HG02623 (cell line): ENCODE data around the gene RIOK3.
A peak's percentile ranks its signal among the peaks of the same experiment; 100 is the strongest.
"Not testable (repeated sequence)": the region's sequence is repeated elsewhere in the genome, so short reads cannot be mapped to it uniquely, and the experiment has no call there.

Source experiments
- ATAC-seq: cut with Tn5 transposase; IDR thresholded peaks from one replicate; pipeline ENCODE4 v1.9.1; 2021; ENCODE audit warnings: moderate library complexity; ENCODE audit not compliant: unreplicated experiment

The RIOK3 gene

DNA sequence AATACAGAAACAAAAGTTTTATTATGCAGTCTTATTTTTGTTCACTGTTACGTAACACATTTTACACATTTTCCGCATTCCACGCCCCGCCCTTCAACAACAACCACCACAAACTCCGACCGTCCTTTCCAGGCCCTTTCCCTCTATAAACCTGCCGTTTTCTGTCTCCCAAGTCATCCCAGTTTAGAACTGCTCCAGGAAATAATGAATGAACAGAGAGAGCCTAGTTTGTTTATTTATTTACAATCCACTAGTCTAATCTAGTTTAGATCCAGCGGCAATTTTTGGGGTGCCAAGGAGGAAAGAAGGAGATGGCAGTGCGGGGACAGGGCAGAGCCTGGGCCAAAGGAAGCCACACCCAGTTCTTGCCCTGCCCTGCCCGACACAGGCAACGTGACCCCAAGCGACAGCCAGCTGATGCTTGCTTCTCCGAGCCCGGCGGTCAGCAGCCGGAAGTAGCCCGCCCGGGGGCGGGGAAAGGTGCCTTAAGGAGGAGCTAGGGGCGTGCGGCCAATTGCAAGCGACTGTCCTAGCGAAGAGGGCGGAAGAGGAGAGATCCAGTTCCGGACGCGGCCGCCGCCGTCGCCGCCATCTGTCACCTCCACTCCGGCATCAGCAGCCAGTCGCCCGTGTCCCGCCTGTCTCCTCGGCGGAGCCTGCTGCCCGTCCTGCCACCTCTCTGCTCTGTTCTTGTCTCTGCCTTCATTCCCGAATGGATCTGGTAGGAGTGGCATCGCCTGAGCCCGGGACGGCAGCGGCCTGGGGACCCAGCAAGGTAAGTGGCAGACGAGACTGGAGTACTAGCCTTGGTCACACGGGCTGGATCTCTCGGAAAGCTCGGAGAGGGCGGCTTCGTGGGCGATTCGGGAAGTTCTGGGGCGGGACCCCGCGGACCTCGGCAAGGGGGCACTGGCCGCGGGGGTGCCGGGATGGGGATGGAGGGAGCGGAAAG is at the start of gene RIOK3:
RIOK3 (plus strand) TSS at position 560 of the 952 bp plus-strand sequence; CDS start at position 713, 153 bp downstream.
- ATAC-seq: peak; percentile 95

GRCh38 chr18:23403310-23403709 is 49.8 kb upstream of the RIOK3 start:
- ATAC-seq: no peak

- ATAC-seq: no peak
These were observed 47.5 kb upstream of the RIOK3 start for GRCh38 chr18:23405636-23406035.

- no peak for ATAC-seq
These were observed 46.8 kb upstream of the RIOK3 start for GRCh38 chr18:23406271-23406787.

DNA sequence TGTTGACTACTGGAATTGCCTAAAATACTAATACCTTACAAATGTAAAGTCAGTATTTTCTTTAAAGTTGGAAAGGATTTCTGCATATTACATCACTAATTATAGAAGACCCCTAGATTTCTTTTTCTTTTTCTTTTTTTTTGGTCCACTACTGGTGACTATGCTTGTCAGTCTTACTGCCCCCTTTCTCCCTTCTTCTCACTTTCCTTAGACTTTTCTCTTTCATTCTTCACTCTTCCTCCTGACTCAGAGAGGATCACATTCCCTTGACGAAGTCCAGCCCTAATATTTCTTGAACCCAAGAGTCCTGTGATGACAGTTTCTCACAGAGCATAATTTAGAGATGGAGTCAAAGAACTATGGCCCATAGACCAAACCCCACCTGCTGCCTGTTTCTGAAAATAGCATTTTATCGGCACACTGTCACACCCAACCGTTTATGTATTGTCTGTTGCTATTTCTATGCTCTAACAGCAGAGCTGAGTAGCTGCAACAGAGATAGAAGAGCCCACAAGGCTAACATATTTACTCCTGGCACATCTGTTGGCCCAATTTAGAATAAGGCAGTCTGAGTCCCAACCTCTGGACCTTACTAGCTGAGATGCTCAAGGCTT is 40.6 kb upstream of the RIOK3 start:
- ATAC-seq: no peak

DNA sequence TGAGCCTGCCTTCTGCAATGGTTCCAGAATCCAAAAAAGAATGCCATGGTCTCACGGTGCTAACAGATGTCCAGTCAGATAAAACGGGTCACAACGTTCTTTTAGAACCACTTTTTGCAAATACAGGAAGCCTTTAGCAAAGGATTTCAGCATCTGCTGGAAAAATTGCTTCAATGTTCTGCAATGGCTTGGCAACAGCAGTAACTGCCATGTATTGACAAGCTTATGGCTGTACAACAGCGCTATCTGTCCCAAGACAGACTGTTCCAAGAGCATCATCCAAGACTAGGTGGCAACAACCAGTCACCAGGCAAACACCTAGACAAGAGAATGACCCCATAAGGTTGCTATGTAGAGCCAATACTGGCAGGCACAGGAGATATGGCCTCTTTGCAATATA is 37.6 kb upstream of the RIOK3 start:
- ATAC-seq: no peak

GRCh38 chr18:23416298-23416697 is 36.8 kb upstream of the RIOK3 start:
- ATAC-seq: no peak

DNA sequence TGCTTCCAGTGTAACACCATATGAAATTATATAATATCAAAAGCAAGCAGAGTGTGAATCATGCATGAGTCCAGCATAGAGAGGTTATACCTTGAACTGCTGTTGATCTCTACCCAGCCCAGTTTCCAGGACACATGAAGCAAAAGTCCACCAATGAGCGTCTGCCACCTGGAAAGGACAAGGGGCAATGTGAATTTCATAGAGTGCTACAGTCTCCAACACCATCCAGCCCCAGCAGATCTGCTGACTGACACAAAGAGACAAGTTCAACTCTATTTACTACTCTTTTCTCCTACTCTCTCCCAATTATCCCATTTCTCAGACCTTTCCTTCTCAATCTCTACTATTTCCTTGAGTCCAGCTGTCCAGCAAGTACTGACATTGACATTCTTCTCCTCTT is 31.8 kb upstream of the RIOK3 start:
- no peak for ATAC-seq

GRCh38 chr18:23422751-23423418 is 30.2 kb upstream of the RIOK3 start:
- ATAC-seq: peak; percentile 87

DNA sequence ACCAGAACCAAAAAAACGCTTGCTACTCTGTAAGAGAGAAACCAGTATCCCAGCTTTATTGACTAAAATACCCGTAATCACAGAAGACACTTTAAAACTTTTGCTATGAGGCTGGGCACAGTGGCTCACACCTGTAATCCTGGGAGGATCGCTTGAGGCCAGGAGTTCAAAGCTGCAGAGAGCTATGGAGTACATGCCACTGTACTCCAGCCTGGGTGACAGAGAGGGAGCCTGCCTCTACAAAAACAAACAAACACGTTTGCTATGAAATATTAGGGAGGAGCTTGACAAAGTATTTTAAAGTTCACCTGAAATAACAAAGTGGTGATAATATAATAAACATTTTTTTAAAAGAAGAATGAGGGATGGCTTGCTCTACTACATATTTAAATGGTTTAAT is 28.5 kb upstream of the RIOK3 start:
- no peak for ATAC-seq

GRCh38 chr18:23428821-23429220 is 24.3 kb upstream of the RIOK3 start:
- no peak for ATAC-seq

DNA sequence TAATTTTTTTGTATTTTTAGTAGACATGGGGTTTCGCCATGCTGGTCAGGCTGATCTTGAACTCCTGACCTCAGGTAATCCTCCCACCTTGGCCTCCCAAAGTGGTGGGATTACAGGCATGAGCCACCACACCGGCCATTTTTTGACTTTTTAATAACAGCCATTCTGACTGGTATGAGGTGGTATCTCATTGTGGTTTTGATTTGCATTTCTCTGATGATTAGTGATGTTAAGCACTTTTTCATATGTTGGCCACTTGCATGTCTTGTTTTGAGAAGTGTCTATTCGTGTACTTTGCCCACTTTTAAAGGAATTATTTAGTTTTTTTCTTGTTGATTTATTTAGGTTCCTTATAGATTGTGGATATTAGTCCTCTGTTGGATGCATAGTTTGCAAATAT is 23.5 kb upstream of the RIOK3 start:
- not testable (repeated sequence) for ATAC-seq

DNA sequence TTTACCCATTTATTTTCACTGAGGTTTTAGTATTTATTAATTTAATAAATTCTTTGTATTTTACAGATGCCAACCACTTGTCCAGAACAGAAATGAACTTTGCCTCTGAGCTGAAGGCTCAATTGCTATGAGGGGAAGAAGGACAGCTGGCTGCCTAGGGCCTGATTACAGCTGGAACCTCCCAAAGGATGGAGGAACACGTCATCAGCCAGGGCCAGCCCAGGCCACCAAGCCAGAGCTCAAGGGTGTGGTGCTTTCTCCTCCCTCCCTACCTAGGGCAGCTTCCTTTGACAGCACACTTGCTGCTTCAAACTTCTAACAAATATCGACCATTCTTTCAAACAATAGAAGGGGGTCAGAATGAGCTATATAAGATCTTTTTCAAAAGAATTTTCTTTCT is 19.7 kb upstream of the RIOK3 start:
- no peak for ATAC-seq

DNA sequence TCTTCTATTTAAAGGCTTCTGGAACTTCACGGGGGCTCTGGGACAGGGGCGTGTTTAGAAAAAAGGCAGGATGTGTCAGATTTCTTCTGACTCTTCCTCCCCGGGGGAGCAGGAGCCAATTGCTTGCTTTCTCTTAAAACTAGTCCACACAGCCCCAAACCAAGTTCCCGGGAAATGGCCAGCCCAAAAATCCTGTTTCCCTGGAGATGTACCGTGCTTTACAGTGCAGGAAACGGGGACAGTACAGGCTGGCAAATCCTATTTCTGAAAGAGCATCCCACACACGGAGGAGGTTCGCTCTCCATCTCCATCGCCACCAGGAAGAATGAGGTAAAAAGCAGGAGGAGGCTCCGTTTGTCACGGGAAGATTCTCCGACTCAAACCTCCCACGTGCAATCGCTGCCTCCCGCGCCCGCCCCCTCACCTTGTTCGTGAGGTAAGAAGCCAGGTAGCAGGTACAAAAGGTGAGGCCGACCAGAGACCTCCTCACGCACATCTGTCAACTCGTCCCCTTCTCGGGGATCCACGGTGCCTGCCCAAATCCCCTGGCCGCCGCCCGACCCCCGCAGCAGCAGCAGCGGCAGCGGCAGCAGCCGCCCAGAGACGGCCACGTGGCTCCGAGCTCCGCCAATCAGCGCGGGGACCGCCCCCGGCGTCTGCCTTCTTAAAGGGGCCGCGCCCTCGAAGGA is 15.6 kb upstream of the RIOK3 start:
- ATAC-seq: peak; percentile 96

DNA sequence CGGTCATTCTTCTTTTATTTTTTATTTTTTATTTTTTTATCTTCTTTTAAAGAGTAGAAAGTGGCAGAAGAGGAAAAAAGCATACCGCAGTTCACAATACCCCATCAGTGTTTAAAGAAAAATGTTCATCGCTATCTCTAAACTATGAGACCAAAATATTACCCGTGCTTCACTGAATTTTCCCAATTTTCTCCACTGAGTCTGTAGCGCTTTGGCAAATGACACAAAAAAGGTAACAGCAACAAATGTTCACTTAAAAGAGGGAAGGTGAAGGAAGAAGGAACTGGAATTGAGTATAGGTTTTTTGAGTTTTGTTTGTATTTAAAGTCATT is 15.1 kb upstream of the RIOK3 start:
- no peak for ATAC-seq

DNA sequence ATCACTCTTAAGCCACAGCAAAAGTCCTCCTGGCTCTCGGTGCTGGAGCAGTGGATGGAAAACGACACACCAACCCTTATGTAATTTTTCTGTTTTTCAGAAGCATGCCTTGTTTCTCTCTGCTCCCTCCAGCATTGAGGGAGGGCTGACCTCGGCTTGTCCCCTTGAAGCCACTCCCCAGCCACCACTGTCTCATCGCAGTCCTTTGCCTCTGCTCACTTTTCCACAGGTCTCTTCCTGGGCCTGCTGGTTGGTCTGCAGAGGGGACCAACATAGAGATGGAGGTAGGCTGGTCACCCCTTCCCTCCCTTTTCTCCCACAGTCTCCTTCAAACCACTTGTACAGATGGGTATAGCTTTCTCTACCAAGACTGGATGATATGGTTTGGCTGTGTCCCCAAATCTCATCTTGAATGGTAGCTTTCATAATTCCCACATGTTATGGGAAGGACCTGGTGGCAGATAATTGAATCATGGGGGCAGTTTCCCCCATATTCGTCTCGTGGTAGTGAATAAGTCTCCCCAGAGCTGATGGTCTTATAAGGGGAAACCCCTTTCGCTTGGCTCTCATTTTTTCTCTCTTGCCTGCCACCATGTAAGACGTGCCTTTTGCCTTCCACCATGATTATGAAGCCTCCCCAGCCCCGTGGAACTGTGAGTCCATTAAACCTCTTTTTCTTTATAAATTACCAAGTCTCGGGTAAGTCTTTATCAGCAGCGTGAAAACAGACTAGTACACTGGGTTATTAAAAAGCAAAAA is 14.3 kb upstream of the RIOK3 start:
- no peak for ATAC-seq

DNA sequence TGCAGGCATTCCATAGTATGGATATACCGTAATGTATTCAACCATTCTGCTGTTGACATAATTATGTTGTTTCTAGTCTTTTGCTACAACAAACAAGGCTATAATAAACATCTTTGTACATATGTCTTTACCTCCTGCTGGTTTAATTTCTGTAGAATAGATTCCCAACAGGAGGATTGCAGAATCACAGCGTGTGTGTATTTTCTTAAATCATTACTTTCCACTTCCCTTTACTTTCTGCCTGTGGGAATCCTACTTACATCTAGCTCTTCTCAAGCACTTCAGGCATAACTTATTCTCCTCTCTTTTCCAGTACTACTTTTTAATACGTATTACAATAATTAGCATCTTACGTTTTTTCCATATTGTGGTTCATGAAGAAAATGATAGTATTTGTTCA is 13.0 kb upstream of the RIOK3 start:
- ATAC-seq: no peak

DNA sequence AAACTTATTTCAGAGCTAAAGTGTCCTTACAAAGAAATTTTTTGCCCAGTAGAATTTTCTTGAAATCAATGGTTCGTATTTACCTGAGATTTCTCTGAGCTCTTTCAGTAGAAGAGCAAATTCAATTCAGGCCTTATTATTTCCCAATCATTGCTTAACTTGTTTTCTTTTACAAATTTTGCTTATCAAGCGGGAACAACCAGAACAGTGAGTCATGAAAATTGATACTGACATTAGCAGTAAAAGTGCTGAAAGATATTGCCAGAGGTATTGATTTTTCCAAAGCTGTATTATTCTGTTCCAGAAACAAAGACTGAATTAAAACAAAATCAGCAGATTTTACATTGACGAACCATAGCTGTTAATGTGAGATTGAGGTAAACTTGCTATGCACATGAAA is 10.1 kb upstream of the RIOK3 start:
- ATAC-seq: no peak

DNA sequence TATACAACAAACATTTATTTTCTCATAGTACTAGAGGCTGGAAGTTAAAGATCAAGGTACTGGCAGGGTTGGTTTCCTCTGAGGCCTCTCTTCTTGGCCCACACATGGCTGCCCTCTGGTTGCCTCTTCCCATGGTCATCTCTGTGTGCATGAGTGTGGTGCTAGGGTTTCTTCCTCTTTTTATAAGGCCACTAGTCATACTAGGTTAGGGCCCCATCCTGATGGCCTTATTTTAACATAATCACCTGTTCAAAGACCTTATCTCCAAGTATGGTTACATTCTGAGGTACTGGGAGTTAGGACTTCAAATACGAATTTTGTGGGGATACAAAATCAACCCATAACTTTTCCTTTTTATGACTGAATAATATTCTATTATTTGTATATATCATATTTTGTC is 4.8 kb upstream of the RIOK3 start:
- ATAC-seq: no peak

DNA sequence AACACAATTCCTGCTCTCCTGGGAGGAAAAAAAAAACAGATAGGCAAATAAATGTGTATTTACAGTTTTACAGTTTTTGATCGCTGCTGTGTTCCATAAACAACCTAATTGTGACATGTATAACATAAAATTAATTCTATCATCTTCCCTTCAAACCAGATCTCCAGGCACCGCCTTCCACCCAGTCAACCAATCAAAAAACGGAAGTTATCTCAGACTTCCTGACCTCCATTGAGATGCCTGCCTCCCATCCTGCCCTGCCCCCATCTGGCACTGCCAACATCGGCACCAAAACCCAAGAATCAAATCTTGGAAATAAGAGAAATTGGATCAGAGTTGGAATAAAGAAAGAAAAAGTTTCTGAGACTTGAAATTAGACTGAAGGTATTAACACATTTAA is 3.1 kb upstream of the RIOK3 start:
- no peak for ATAC-seq
